Measurements from ENCODE around the gene PCDHA1.
"Not testable (repeated sequence)": the region's sequence is repeated elsewhere in the genome, so short reads cannot be mapped to it uniquely, and the experiment has no call there.

PCDHA1 gene

GRCh38 chr5:140876541-140877261 lies 90.8 kb downstream of the PCDHA1 start:
- peaks cover 18% of the 10 kb centered on the region for H3K36me3 ChIP-seq (ENCODE audit: insufficient read depth, low read length)
- H2AFZ ChIP-seq (ENCODE audit: low read depth, low read length); H3K4me3 ChIP-seq (ENCODE audit: low read length); H3K4me1 ChIP-seq (ENCODE audit: insufficient read depth, low read length); H3K27me3 ChIP-seq (ENCODE audit: insufficient read depth, low read length): not testable (repeated sequence)
- peaks cover 26% of the 10 kb centered on the region for H3K9me3 ChIP-seq (ENCODE audit: low read length)

GRCh38 chr5:140877262-140877581 lies 91.3 kb downstream of the PCDHA1 start:
- Histone ChIP-seq H3K27me3 (ENCODE audit: insufficient read depth, low read length) (no peaks in the 10 kb centered on the region), H3K9me3 (ENCODE audit: low read length) (peaks cover 28% of the 10 kb centered on the region), H3K4me3 (ENCODE audit: low read length) (no peak overlapping the region), H2AFZ (ENCODE audit: low read depth, low read length) (no peak overlapping the region), H3K4me1 (ENCODE audit: insufficient read depth, low read length) (no peaks in the 10 kb centered on the region), H3K36me3 (ENCODE audit: insufficient read depth, low read length) (peaks cover 23% of the 10 kb centered on the region)

GRCh38 chr5:140881889-140882590 lies 96.1 kb downstream of the PCDHA1 start, which contains the start of gene PCDHA13:
Gene PCDHA13, plus strand, starts transcription at chr5:140882124. Its CDS starts 145 bp downstream, at chr5:140882269.
- peaks cover 23% of the 10 kb centered on the region for H3K36me3 ChIP-seq (ENCODE audit: insufficient read depth, low read length)

GRCh38 chr5:140882591-140882899 lies 96.6 kb downstream of the PCDHA1 start:
- H3K36me3 ChIP-seq (ENCODE audit: insufficient read depth, low read length): peaks cover 18% of the 10 kb centered on the region
- H3K9me3 ChIP-seq (ENCODE audit: low read length): peaks cover 32% of the 10 kb centered on the region
- H3K4me3 ChIP-seq (ENCODE audit: low read length): peak overlapping the region; percentile 27
- no peaks in the 10 kb centered on the region for H3K4me1 ChIP-seq (ENCODE audit: insufficient read depth, low read length)
- H2AFZ ChIP-seq (ENCODE audit: low read depth, low read length): no peak overlapping the region
- no peaks in the 10 kb centered on the region for H3K27me3 ChIP-seq (ENCODE audit: insufficient read depth, low read length)

More at GRCh38 chr5:140881889-140882590, 96.1 kb downstream of the PCDHA1 start, which contains the start of gene PCDHA13:
- Histone ChIP-seq H3K4me1 (ENCODE audit: insufficient read depth, low read length) (no peaks in the 10 kb centered on the region), H2AFZ (ENCODE audit: low read depth, low read length) (no peak within 1 kb of the TSS), H3K9me3 (ENCODE audit: low read length) (peaks cover 37% of the 10 kb centered on the region), H3K4me3 (ENCODE audit: low read length) (peak within 1 kb of the TSS; percentile 27), H3K27me3 (ENCODE audit: insufficient read depth, low read length) (no peaks in the 10 kb centered on the region)

- Histone ChIP-seq H3K9me3 (ENCODE audit: low read length) (peaks cover 29% of the 10 kb centered on the region), H3K4me1 (ENCODE audit: insufficient read depth, low read length) (no peaks in the 10 kb centered on the region), H3K36me3 (ENCODE audit: insufficient read depth, low read length) (peaks cover 13% of the 10 kb centered on the region), H2AFZ (ENCODE audit: low read depth, low read length) (no peak overlapping the region), H3K27me3 (ENCODE audit: insufficient read depth, low read length) (no peaks in the 10 kb centered on the region), H3K4me3 (ENCODE audit: low read length) (no peak overlapping the region)
Measured at GRCh38 chr5:140883373-140883772, 97.4 kb downstream of the PCDHA1 start.

- peaks cover 29% of the 10 kb centered on the region for H3K9me3 ChIP-seq (ENCODE audit: low read length)
- H3K4me3 ChIP-seq (ENCODE audit: low read length): no peak overlapping the region
- H3K36me3 ChIP-seq (ENCODE audit: insufficient read depth, low read length): peaks cover 13% of the 10 kb centered on the region
- no peaks in the 10 kb centered on the region for H3K27me3 ChIP-seq (ENCODE audit: insufficient read depth, low read length)
- H2AFZ ChIP-seq (ENCODE audit: low read depth, low read length): no peak overlapping the region
- H3K4me1 ChIP-seq (ENCODE audit: insufficient read depth, low read length): no peaks in the 10 kb centered on the region
Measured at GRCh38 chr5:140883927-140884697, 98.2 kb downstream of the PCDHA1 start.

- Histone ChIP-seq H3K27me3 (ENCODE audit: insufficient read depth, low read length) (no peaks in the 10 kb centered on the region), H3K9me3 (ENCODE audit: low read length) (peaks cover 3% of the 10 kb centered on the region), H3K4me3 (ENCODE audit: low read length) (no peak overlapping the region), H3K4me1 (ENCODE audit: insufficient read depth, low read length) (no peaks in the 10 kb centered on the region), H2AFZ (ENCODE audit: low read depth, low read length) (no peak overlapping the region), H3K36me3 (ENCODE audit: insufficient read depth, low read length) (no peaks in the 10 kb centered on the region)
Measured at GRCh38 chr5:140916325-140916724, 130.4 kb downstream of the PCDHA1 start.

- Histone ChIP-seq H2AFZ (ENCODE audit: low read depth, low read length) (no peak overlapping the region), H3K4me1 (ENCODE audit: insufficient read depth, low read length) (peaks cover 4% of the 10 kb centered on the region), H3K4me3 (ENCODE audit: low read length) (no peak overlapping the region), H3K9me3 (ENCODE audit: low read length) (peaks cover 3% of the 10 kb centered on the region), H3K36me3 (ENCODE audit: insufficient read depth, low read length) (no peaks in the 10 kb centered on the region), H3K27me3 (ENCODE audit: insufficient read depth, low read length) (no peaks in the 10 kb centered on the region)
Measured at GRCh38 chr5:140923601-140924000, 137.7 kb downstream of the PCDHA1 start.

GRCh38 chr5:140925806-140926442 lies 140.0 kb downstream of the PCDHA1 start, which contains the start of gene PCDHAC1:
Gene PCDHAC1, plus strand, starts transcription at chr5:140926299. Its CDS starts 594 bp downstream, at chr5:140926893.
- H3K27me3 ChIP-seq (ENCODE audit: insufficient read depth, low read length): no peaks in the 10 kb centered on the region
- peaks cover 4% of the 10 kb centered on the region for H3K4me1 ChIP-seq (ENCODE audit: insufficient read depth, low read length)
- H3K9me3 ChIP-seq (ENCODE audit: low read length): peaks cover 3% of the 10 kb centered on the region
- peak within 1 kb of the TSS; percentile 33 for H2AFZ ChIP-seq (ENCODE audit: low read depth, low read length)
- H3K4me3 ChIP-seq (ENCODE audit: low read length): peak within 1 kb of the TSS; percentile 55
- H3K36me3 ChIP-seq (ENCODE audit: insufficient read depth, low read length): no peaks in the 10 kb centered on the region

- peak overlapping the region; percentile 55 for H3K4me3 ChIP-seq (ENCODE audit: low read length)
- peak overlapping the region; percentile 33 for H2AFZ ChIP-seq (ENCODE audit: low read depth, low read length)
- no peaks in the 10 kb centered on the region for H3K27me3 ChIP-seq (ENCODE audit: insufficient read depth, low read length)
Measured at GRCh38 chr5:140926443-140927227, 140.7 kb downstream of the PCDHA1 start.

GRCh38 chr5:140927228-140927573 lies 141.3 kb downstream of the PCDHA1 start:
- H3K27me3 ChIP-seq (ENCODE audit: insufficient read depth, low read length): no peaks in the 10 kb centered on the region
- no peaks in the 10 kb centered on the region for H3K36me3 ChIP-seq (ENCODE audit: insufficient read depth, low read length)
- peak overlapping the region; percentile 55 for H3K4me3 ChIP-seq (ENCODE audit: low read length)
- H2AFZ ChIP-seq (ENCODE audit: low read depth, low read length): no peak overlapping the region
- H3K9me3 ChIP-seq (ENCODE audit: low read length): peaks cover 3% of the 10 kb centered on the region
- H3K4me1 ChIP-seq (ENCODE audit: insufficient read depth, low read length): peaks cover 4% of the 10 kb centered on the region

More at GRCh38 chr5:140926443-140927227, 140.7 kb downstream of the PCDHA1 start:
- peaks cover 4% of the 10 kb centered on the region for H3K4me1 ChIP-seq (ENCODE audit: insufficient read depth, low read length)
- no peaks in the 10 kb centered on the region for H3K36me3 ChIP-seq (ENCODE audit: insufficient read depth, low read length)
- H3K9me3 ChIP-seq (ENCODE audit: low read length): peaks cover 3% of the 10 kb centered on the region

GRCh38 chr5:140934964-140935606 lies 149.1 kb downstream of the PCDHA1 start:
- no peak overlapping the region for H3K4me3 ChIP-seq (ENCODE audit: low read length)
- H3K4me1 ChIP-seq (ENCODE audit: insufficient read depth, low read length): no peaks in the 10 kb centered on the region
- H3K27me3 ChIP-seq (ENCODE audit: insufficient read depth, low read length): no peaks in the 10 kb centered on the region
- H3K9me3 ChIP-seq (ENCODE audit: low read length): no peaks in the 10 kb centered on the region
- H2AFZ ChIP-seq (ENCODE audit: low read depth, low read length): no peak overlapping the region
- no peaks in the 10 kb centered on the region for H3K36me3 ChIP-seq (ENCODE audit: insufficient read depth, low read length)

Data from neuron (in vitro differentiated cells).